GM04503 (cell line): ENCODE measurements around the gene TMEM198.

Source experiments
- DNase-seq: peaks from one replicate; pipeline ENCODE4 v3.0.0-alpha.2; 2012; ENCODE audit warnings: low read depth

The TMEM198 gene

DNA sequence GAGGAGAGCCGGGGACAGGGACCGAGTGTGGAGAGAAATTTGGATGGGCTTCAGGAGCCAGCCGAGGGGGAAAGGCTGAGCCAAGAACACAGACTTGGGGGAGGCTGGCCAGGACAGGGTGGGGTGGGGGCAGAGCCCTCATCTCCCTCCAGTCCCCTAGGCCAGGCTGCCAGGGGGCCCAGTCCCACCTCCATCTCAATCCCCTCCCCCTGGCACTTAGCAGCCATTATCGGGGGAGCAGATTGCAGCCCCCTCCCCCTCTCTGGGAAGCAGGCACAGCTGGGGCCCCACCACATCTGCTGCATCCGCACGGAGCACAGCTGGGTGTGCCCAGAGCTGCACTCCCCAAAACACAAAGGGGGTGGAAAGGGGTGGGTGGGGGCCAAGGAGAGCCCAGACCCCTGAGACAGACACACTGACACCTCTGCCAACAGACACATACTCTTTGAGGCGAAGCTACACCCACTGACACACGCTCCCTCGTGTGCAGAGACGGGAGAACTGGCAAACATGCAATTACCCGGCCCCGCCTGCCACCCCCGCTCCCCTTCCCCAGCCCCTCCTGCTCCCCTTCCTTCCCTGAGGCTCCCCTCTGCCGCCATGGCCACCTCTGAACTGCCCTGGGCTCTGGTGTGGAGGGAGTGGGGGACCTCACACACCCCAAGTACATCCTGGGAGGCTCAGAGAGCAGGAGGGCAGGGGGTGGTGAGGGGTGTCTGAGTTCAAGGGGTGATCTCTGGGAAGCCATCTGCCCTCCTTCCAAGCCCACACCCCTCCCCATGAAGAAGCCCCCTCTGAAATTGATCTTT is 34.7 kb upstream of the TMEM198 start:
- DNase-seq, result no peak

DNA sequence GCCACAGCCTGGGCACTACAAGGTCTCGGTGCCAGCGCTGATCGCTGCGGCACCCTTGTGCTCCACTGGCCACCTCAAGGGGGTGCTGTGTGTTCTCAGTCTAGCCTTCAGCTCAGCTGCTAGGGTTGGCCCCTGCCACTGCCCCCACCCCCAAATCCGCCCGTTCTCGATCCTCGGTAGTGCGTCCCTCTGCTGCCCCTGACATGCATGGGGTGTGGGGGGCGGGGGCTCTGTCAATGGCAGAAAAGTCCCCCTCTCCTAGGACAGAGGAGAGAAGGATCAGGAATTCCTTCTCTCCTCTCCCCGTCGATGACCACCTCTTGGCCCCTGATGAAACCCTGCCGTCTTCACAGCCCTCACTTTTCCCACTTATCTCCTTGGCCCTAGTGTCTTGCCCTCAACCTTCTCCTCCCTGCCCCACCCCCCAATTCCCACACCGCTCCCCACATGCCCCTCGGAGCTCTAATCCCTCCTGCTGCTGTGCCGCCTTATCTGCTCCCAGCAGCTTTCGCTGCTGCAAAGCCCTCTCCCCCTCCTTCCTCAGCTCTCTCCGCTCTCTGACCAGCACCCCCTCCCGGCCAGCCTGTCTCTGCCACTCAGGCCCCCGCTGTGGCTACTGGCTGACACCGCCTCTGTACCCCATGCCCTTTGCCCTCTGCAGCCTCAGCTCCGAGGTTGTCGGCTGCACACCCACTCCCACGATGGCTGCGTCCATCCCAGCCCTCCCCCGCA is 33.9 kb upstream of the TMEM198 start:
- no peak for DNase-seq

DNA sequence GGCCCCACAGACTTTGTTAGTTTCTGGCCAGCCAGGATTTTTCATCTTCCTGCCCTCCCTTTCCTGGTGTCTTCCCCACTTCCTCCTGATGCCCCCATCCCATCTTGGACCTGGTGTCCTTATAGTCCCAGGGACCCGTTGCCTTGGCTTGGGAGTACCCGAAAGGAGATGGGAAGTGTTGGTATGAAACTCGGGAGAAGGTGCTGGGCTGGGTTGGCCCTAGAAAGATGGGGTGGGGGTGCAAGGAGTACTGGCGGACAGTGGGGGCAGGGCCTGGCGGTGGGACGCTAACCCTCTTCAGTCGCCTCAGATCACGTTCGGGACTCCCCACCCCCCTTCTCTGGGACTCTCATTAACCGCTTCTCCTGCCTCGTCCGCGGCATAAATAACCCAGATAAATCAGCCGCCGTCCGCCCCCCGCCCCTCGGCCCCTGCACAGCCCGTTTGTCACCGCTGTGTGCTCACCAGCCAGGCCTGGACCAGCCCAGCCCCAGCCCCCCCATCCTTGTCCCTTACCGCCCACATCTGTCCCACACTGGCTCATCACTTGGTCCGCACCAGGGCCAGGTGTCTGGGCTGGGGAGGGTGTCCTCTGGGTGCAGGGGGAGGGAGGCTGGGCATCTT is 33.2 kb upstream of the TMEM198 start:
- DNase-seq, result no peak

DNA sequence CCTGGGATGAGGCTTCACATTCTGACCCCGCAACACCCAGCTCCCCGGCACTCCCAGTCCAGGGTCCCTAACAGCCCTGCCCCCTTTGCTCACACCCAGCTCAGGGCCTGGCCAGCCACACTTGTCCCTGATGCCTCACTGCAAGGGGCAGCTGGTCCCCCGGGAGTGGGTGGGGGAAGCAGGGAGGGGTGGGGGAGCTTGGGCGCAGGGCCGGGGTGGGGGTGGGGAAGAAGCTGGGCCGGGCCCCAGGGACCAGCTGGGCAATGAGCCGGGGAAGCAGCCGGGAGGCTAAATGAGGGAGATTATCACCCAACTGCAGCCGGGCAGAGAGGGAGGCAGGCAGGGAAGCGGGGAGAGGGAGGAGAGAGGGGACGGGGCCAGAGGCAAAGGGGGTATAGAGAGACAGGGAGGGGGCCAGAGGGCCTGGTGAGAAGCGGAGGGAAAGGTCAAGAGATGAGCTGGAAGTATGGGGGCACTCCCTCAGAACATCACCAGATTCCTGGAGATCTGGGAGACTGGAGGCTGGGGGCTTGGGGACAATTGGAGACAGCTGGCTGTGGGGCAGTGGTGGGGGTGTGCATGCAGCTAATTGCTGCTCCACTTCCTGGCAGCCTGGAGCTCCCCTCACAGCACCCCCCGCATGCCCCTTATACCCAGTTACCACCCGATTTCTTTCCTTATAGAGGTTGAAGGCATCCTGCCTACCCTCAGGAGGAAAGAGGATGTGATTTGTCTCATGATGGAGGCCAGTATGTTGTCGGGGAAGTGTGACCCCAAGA is 32.1 kb upstream of the TMEM198 start:
- DNase-seq, result no peak

DNA sequence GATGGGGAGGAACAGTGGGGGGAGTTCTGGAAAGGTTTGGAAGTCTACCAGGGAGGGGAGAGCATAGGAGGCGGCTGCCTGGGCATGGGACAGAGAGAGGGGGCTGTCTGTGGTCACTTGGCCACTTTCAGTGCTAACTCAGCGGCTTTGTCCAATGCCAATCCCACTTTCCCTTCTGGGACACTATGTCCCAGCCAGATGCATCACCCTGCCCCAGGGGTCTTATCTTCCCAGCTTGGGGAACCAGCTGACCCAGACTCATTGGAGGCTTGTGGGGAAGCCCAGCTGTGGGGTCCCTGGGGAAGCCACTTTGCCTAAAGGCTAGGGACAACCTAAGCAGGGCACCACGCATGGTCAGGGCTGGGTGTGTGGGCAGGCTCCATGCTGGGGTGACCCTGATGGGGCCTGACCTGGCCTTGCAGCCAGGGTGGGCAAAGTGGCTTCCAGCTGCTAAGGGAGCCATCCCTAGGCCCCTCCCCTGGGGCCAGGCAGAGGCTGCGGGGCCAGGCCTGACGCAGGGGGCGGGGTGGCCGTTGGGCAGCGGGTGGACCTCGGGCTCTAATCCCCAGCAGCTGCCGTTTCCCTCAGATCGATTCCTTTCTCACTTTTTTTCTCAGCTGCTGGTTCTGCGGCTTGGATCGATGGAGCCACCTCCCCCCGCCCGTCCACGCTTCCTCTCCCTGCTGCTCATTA is 31.2 kb upstream of the TMEM198 start:
- DNase-seq, result no peak

DNA sequence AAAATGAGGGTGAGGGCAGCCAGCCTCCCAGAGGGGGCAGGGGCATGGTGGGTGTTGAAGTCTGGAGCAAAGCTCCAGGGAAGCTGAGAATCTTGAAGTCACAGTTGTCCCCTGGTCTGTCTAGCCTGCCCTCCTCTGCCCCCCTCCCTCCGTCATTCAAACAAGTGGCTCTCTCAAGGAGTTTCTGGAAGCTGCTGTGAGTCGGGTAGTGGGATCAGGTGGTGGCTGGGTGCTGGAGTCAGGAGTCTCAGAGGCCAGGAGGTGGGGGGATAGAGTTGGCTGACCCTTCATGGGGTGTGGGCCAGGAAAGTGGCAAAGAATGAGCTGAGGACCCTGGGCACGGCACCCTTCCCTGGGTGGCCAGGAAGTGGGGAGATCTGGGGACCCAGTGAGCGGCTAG is 30.0 kb upstream of the TMEM198 start:
- no peak for DNase-seq

DNA sequence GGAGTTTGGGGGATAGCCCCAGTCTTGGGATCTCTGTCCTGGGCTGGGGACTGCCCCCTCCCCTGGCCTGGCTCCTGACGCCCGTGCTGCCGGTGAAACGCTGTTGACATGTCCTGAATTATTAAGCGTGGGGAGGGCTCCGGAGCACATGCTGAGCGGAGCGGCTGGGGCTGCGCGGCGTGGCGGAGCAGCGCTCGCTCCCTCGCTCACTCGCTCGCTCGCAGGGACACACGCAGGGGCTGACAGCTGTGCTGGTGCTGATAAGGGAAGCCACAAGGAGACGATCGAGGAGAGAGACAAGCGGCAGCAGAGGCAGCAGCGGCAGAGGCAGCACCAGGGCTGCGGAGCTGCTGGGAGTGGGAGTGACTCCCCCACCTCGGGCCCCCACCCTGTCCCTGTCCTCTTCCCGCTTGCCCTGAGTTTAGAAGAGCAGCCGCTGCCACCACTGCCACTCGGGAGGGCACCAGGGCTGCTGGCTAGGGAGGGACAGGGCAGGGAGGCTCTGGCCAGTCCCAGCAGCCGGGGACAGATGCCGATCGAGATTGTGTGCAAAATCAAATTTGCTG is 29.5 kb upstream of the TMEM198 start, which contains the start of gene ASIC4:
Gene ASIC4, plus strand, starts transcription at position 287 of the 566 bp plus-strand sequence. Its CDS starts 243 bp downstream, at position 530.
- no peak for DNase-seq

DNA sequence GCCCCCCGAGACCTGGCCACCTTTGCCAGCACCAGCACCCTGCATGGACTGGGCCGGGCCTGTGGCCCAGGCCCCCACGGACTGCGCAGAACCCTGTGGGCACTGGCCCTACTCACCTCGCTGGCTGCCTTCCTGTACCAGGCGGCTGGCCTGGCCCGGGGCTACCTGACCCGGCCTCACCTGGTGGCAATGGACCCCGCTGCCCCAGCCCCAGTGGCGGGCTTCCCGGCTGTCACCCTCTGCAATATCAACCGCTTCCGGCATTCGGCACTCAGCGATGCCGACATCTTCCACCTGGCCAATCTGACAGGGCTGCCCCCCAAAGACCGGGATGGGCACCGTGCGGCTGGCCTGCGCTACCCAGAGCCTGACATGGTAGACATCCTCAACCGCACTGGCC is 29.0 kb upstream of the TMEM198 start:
- DNase-seq, result no peak

DNA sequence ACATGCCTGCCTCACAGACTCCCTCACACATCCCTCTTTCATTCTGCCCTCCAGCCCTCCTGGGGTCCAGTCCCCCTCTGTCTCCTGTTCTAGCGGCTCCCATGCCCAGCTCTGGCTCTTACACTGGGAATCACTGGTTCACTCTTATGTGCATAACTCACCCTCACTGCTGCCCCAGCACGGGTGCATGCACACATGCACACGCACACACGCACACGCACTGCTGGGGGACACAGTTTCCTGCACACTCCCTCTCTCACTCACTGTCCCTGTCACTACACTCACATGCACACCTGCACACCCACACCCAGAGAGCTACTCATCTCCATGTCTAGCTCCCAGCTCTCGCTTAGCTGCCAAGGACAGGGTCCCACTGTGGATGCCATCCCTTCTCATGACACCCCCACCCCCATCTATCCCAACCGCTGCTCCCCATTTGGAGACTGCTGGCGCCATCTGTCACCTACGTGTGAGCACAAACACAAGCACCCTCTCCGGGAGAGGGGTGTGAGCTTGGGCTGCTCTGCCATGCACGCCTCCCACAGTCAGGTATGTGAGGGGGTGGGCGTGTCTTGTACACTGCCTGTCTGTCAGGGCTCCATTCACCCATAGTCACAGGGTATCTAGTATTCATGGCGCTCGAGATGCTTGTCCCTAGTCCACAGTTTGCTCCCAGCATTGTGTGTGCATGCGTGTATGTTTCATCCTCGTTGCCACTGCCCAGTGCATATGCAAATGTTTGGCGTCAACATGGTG is 27.8 kb upstream of the TMEM198 start:
- no peak for DNase-seq

DNA sequence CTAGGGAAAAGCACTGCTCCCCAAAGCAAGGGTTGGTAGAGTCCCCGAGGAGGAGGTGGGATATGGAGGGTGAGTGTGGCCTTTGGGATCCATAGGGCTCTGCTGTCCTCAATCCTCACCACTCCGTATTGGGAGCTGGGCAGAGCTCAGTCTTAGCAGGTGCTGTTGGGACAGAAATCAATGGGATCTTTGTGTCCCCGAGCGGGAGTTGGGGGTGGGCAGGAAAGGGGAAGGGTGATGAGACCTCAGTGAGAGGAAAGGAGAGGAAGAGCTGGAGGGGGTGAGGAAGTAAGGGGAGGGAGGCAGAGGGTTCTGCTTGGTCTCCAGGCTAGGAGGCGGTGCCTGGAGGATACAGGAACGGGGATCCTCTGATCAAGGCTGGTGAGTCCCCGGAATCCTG is 26.9 kb upstream of the TMEM198 start:
- no peak for DNase-seq

DNA sequence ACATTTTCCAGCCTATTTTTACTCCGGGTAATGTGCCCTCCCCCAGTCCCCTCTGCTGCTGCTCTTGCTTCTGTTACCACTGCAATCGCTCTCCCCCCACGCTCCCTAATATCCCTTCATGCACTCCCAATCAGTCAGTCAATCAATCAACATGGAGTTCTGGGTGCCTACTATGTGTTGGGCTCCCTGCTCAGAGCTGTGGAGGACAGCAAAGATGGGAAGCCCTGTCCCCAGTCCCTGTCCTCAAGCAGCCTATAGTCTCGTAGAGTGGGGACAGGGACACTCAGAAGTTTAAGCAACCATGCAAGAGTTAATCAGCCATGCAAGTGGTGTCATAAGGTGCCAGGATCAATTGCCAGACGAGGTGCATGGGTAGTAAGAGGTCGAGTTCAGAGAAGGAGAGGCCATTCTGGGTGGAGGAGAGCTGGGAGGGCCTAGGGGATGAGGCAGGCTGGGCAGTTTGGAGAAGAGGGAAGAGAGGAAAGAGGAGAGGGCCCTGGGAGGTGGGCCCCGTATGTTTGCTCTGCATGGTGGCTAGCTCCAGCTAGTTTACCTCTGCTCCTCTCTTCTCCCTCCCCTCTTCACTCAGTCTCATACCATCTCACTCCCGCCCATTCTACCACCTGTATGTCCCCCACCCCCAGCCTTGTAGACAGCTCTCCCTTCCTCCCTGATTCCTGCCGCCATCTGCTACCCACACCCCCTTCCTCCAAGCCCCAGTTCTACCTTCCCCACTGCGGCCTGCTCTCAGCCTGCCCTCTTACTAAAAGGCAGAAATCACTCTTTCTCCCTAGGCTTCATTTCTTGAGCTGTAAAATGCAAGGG is 25.7 kb upstream of the TMEM198 start:
- no peak for DNase-seq

DNA sequence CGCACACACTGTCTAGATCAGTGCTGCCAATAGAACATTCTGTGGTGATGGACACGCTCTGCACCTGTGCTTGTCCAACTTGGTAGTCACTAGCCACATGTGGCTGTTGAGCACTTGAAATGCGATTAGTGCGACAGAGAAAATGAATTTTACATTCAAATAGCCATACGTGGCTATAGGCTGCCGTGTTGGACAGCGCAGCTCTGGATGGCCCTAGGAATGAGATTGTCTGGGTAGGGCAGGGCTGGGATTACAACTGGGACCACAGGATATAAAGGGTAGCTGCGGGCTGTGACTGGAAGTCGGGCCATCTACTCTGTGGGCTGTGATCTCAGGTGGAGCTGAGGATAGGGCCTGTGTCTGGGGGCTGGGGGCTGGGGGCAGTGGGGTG is 24.3 kb upstream of the TMEM198 start:
- DNase-seq, result no peak

DNA sequence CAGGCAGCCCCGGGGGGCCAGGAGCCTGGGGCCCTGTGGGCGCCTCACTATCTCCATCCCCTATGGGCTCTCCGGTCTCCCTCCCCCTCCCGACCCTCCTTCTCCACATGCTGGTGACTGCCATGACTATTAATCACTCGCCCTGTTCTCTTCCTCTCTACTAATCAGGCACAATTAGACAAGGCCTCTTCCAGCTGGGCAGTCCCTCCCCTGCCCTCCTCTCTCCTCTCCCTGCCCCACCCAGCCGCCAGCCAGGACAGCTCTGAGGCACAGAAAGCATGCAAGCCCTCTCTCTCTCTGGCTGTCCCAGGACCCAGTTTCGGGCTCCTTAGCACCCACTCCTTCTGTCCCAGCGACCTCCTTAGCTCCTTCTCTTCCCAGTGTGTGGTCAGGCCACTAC is 23.7 kb upstream of the TMEM198 start:
- no peak for DNase-seq

DNA sequence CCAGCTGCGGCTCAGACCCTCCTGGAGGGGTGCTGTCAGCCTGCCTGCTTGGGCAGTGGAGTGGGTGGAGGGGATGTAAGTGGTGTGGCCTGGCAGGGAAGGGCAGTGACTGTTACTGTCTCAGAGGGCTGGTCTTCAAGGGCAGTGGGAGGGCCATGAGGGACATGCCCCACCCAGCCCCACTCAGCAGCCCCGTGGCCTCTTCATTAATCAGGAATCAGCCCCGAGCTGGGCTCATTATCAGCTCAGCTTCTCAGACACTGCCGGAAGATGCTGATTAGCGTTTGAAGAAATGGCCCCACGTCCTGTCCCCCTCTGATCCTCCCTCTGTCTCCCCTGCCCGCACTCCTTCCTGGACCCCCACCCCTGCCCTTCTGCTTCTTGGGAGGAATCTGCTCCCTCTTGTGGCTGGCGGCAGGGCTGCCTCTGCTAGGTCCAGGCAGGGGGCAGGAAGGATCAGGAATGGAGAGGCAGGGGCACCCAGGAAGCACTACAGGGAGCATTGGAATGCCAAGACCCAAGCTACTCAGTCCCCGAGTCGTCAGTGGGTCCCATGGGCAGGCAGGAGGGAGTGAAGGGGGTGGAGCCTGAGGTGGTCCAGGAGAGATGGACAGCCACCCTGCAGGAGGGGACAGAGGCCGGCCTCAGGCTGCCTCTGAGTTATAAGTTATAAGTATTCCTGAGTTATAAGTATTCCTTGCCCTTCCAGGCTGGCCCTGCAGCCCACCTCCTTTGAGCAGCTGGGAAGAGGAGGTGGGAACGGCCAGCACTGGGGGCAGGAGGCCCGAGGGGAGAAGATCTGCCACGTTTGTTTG is 22.6 kb upstream of the TMEM198 start:
- no peak for DNase-seq

DNA sequence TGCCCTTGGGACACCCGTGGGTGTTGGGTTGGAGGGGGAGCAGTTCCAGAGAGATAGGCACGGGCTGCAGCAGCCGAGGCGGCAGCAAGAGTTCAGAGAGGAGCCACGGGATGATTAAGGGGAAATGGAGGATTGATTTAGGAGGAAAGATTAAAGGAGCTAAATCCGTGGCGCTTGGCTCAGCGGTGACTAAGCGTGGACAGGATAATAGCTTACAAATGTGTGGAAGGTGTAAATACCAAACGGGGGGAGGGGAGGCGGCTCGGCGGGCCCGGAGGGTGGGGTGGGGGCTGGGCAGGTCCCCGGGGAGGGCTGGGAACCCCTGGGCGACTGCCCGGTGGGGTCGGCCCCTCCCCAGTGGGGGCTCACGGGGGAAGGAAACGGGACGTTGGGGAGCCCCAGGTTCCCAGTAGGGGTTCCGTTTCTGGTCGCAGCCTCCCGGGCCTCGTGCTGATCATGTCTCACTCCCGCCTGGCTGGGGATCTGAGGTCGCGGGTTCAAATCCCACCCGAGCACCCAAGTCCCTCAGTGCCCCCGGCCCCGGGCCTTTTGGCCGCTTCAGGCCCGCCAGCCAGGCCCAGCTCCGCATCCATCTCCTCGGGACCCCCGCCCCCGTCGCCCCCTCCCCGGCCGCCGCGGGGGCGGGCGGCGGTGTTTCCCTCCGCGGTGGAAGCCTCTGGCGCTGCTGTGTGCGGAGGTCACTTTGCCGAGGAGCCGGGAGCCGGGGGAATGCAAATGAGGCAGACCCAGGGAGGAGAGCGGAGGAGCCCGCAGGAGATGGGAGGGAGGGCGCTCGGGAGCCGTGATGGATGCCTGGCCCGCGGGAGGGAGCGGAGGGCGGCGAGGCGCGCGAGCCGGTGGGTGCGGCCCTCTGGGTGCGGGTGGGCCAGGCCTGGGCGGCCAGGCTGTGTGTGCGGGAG is 21.5 kb upstream of the TMEM198 start:
- DNase-seq, result peak; percentile 57

DNA sequence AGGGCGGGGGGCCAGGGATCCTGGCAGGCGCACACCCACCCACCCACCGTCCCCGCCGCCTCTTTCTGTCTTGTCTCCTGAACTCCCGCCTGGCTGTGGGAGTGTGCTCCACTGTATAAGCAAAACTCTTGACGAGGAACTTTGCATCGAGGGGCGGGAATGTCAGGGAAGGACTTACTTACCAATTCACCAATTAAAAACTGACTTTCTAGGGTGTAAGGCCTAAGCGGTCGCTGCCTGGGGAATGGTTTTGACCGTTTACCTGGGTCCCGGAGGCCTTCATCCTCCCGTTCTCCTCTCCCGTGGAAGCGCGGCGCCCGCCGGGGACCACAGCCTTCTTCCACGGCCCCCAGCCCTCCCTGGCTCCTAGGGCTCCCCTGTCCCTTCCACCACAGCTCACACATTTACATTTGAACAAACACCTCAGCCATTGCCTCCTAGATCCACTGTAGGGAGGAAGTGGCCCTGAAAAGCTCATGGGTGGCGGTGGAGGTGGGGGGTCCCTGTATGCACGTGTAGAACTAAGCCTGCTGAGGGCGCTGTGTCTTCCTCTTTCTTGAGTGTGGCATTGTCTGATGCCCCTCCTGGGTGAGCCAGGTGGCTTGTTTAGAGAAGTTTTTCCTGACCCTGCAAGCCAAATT is 20.7 kb upstream of the TMEM198 start:
- DNase-seq, result no peak

DNA sequence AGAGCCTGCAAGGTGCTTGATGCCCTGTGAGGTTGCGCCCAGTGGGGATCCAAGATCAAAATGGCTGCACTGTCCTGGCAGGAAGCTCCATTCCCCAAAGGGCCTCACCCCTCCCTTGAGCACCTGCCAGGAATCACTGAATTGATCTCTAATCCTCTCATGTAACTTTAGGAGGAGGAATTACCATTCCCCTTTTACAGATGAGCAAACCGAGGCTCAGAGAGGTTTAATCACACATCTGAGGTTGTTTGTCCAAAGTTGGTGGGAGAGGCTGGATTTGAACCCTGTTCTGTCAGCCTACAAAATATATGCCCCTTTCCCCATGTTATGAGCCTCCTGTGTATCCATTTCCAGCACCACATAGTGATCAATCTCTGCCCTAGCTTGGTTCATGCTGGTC is 19.0 kb upstream of the TMEM198 start:
- DNase-seq, result no peak
